Measurements from ENCODE around the gene CST7. TPM values are rescaled to one million over a fixed set of nuclear protein-coding genes. Genes with fewer than 3 reads are reported as not detected.

CST7 gene
- total RNA-seq, 2 donors from 2014 or later: 0.47 to 1.1 TPM

DNA sequence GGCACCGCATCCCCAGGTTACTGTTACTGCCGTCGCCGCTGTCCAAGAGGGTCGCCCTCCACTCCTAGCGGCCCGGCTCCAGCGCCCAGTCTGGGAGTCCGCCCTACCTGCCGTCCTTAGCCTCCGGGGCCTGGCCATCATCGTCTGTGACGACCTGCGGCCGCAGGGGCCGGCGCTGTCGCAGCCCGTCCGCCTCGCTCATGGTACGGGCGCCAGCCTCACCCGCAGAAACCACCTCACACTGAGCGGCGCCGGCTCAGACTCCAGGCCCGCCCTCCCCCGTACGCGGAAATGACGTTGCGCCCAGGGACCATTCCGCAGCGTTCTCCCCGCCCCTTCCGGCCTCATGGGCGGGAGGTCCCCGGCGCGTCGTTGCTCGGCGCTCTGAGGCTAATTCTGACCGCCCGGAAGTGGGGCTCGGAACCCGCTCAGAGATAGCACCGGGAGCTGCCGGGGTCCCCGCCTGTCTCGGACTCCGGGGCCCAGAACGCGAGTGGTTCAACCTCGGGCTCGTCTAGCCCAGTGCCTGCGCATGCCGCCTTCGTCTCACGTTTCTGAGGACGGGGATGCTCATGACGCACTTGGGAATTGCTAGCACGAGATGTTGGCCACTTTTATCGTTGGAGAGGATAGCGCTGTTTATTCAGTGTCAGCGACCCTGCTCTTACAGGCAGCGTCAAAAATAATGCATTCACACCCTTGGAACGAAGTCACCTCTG, 43.6 kb downstream of the CST7 start, which contains the start of gene APMAP:
Gene APMAP, minus strand, starts transcription at position 265 of the 719 bp plus-strand sequence. Its CDS starts 63 bp downstream, at position 202.
- intact Hi-C loops (cut with DNase I): loop anchor here (5.0 to 10.0 kb wide), 3 partner anchors 200 to 405 kb away; no protein-coding TSS in a partner anchor

DNA sequence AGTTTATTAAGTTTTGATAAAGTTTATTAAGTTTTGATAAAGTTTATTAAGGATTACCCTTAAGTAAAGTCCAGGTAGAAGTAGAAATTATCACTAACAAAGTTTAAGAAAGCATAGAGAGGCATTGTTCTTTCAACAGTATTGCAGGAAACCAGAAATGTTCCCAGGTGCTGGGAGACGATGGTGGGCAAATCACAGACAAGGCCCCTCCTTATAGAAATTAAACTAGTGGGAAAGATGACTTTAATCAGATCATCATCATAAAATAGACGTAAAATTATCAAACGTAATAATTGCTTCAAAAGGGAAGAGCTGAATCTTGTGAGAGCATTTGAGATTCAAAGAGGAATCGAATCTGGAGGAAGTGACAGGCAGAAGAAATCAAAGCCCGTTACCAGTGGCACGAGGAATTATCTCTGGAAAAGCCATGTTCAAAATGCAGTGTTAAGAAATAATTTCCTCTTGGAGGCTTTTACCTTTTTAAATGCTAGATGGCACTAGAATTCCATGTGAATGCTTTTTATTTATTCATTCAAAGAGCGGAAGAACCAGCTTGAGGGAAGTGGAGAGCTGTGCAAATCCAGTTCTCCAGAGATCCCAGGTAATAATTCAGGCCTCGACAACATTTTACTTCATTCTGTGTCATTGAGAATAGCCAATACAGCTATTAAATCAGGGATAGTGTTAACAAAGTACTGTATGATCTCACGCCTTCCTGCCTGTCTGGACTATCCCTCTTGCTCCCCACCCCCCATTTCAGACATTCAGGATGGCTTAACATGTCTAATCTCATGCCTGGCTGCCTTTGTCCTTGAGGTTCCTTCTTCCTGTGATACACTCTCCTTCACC, 44.5 kb downstream of the CST7 start:
- no peaks in the 10 kb centered on the region for H3K4me1 ChIP-seq
- no peaks in the 10 kb centered on the region for H3K27me3 ChIP-seq
- H3K36me3 ChIP-seq: no peaks in the 10 kb centered on the region
- H3K4me3 ChIP-seq: peak overlapping the region; percentile 70
- no peaks in the 10 kb centered on the region for H3K9me3 ChIP-seq
- H3K9ac ChIP-seq (ENCODE audit: low read depth in 2 of 2, low read length in 2 of 2): peak overlapping the region; percentile 16 to 63
- TF ChIP-seq, protein P1, sequence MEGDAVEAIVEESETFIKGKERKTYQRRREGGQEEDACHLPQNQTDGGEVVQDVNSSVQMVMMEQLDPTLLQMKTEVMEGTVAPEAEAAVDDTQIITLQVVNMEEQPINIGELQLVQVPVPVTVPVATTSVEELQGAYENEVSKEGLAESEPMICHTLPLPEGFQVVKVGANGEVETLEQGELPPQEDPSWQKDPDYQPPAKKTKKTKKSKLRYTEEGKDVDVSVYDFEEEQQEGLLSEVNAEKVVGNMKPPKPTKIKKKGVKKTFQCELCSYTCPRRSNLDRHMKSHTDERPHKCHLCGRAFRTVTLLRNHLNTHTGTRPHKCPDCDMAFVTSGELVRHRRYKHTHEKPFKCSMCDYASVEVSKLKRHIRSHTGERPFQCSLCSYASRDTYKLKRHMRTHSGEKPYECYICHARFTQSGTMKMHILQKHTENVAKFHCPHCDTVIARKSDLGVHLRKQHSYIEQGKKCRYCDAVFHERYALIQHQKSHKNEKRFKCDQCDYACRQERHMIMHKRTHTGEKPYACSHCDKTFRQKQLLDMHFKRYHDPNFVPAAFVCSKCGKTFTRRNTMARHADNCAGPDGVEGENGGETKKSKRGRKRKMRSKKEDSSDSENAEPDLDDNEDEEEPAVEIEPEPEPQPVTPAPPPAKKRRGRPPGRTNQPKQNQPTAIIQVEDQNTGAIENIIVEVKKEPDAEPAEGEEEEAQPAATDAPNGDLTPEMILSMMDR (IDR thresholded peaks at IDR 0.05): peak; percentile 15
- intact Hi-C loops (cut with DNase I): loop anchor here (1.0 to 10.0 kb wide), 5 partner anchors 72 to 404 kb away; no protein-coding TSS in a partner anchor
- peak; percentile 20 for DNase-seq
- H3K27ac ChIP-seq: peak overlapping the region; percentile 81

More for the DNA sequence above, 43.6 kb downstream of the CST7 start, which contains the start of gene APMAP:
- Histone ChIP-seq H3K36me3 (no peaks in the 10 kb centered on the region), H3K27me3 (no peaks in the 10 kb centered on the region), H3K4me1 (no peaks in the 10 kb centered on the region), H3K9me3 (no peaks in the 10 kb centered on the region), H3K9ac (ENCODE audit: low read depth in 2 of 2, low read length in 2 of 2) (peak within 1 kb of the TSS; percentile 80 to 85), H3K27ac (peak within 1 kb of the TSS; percentile 81), H3K4me3 (peak within 1 kb of the TSS; percentile 70)
- TF ChIP-seq, protein P1 (IDR thresholded peaks at IDR 0.05): no peak
- peak; percentile 97 for DNase-seq

DNA sequence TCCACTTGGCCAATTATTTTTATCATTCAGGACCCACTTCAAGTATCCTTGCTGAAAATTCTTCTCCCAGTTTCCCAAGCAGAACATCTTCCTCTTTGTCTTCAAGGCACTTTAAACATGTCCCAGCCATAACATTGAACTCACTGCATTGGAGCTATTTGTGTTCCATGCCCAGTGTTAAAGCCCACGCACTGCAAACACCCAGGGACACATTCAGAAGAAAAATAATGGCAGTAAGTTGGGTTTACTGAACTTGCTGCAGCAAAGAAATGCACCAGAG, 45.1 kb downstream of the CST7 start:
- no peak for DNase-seq
- Histone ChIP-seq H3K27me3 (no peaks in the 10 kb centered on the region), H3K4me1 (no peaks in the 10 kb centered on the region), H3K36me3 (no peaks in the 10 kb centered on the region), H3K9ac (ENCODE audit: low read depth in 2 of 2, low read length in 2 of 2) (peak overlapping the region in 1 of 2 donors; percentile 16), H3K4me3 (no peak overlapping the region), H3K27ac (no peak overlapping the region), H3K9me3 (no peaks in the 10 kb centered on the region)
- intact Hi-C loops (cut with DNase I): loop anchor here (1.0 to 10.0 kb wide), 5 partner anchors 71 to 403 kb away; no protein-coding TSS in a partner anchor
- TF ChIP-seq, protein P1 (IDR thresholded peaks at IDR 0.05): no peak

DNA sequence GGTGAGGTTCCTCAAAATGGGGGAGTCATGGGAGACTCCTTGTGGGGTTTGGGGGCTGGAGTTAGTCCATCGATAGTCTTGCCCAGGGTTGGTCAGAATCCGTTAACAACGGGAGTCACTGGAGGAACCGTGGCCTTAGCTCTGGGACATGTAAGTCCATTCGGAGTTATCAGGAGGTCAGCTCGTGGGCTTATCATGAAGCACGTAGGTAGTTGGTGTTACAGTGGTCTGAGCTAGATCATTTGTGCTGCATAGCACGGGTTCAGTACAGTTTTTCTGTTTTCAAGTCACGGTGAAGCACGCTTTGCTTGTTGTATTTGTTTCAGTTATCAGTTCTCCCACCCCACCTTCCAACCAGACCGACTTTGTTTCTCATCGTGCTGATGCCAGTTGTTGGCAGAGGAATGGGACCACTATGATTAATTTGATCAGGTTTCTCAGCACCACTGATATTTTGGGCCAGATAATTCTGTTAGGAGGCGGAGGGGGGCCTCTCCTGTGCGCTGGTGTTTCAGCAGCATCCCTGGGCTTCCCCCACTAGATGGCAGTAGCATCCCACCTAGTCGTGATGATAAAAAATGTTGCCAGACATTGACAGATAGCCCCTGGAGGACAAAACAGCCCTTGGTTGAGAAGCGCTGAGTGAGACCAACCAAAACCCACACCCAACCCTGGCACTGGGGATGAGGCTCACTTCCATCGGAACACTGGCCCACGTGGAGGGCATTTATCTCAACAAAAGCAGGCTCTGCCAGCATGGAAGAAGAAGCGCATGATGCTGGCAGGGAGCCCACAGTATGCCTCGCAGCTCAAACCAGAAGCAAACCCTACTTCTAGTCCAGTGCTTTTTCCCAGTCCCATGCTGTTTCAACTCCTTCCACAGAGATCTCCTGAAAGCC, 45.6 kb downstream of the CST7 start:
- peak; percentile 88 for DNase-seq
- TF ChIP-seq, protein P1 (IDR thresholded peaks at IDR 0.05): peak; percentile 87
- Histone ChIP-seq H3K9ac (ENCODE audit: low read depth in 2 of 2, low read length in 2 of 2) (no peak overlapping the region), H3K9me3 (no peaks in the 10 kb centered on the region), H3K36me3 (no peaks in the 10 kb centered on the region), H3K27me3 (no peaks in the 10 kb centered on the region), H3K4me1 (no peaks in the 10 kb centered on the region), H3K4me3 (no peak overlapping the region), H3K27ac (no peak overlapping the region)
- intact Hi-C loops (cut with DNase I): loop anchor here (1.0 to 10.0 kb wide), 5 partner anchors 71 to 403 kb away; no protein-coding TSS in a partner anchor

All from colonic mucosa (tissue), 4 donors.